Stomach (tissue), 4 donors: ENCODE results near the gene BANF1.

Source experiments
- CTCF ChIP-seq, 7 experiments: fragments of 450-650 bp in 4 of 7; fragments of 200-600 bp in 3 of 7; sonication (generic) in 3 of 7; IDR thresholded peaks; one replicate each; pipeline ENCODE4 v1.5.1; 2016 to 2019; ENCODE audit warnings: antibody characterized with exemption in 7 of 7, control low read depth in 2 of 7, mild to moderate bottlenecking in 1 of 7
- EP300 ChIP-seq: sonication (generic); formaldehyde crosslinking; IDR thresholded peaks from one replicate; pipeline ENCODE4 v1.6.1; 2017; ENCODE audit warnings: antibody characterized with exemption
- POLR2AphosphoS5 ChIP-seq, 3 donors: sonication (generic); formaldehyde crosslinking; IDR thresholded peaks; one replicate each; pipeline ENCODE4 v1.6.1; 2016; ENCODE audit warnings: antibody characterized with exemption in 3 of 3

DNA sequence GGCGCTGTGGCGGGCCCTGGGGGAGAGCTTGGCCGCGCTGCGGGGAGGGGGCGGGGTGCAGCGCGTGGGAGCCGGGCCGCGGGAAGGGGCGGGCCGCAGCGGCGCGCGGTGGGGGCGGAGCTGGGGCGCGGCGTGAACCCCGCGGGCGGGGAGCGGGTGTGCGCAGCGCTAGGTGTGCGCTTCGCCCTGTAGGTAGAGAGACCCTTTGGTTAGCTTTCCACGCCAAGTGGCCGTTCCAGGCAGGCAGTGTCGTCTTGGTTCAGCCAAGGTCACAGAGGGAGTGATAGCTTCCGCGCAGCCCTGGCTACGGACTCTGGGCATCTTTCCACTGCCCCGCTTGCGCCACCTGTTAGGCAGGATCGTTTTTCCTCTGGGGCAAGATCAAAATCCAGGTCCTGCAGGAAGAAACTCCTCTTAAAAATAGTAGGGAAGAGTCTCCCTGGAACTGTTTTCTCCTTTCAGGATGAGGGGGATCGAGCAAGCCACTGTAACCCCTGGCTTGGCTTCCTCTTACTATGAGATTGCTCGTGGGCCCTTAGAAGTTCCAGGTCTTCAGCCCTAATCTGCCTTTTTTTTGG, 434 bp downstream of the BANF1 start:
- TF ChIP-seq CTCF (IDR thresholded peaks at IDR 0.05) (peak in 2 of 7 experiments; percentile 7 to 21), EP300 (no peak), POLR2AphosphoS5 (IDR thresholded peaks at IDR 0.05) (peak; percentile 3 to 48 (median 30))
